ENCODE results near the gene ERMP1.

Gene ERMP1

GRCh38 chr9:5773324-5773999, 59.5 kb downstream of the ERMP1 start:
- DNase-seq = no peak

GRCh38 chr9:5767968-5768932, 64.7 kb downstream of the ERMP1 start:
- DNase-seq = no peak

GRCh38 chr9:5764130-5764868, 68.6 kb downstream of the ERMP1 start:
- DNase-seq = no peak

GRCh38 chr9:5762421-5762820, 70.5 kb downstream of the ERMP1 start:
- no peak for DNase-seq

GRCh38 chr9:5760338-5760737, 72.6 kb downstream of the ERMP1 start:
- DNase-seq = no peak

- no peak for DNase-seq
Observed at GRCh38 chr9:5756633-5757032, 76.3 kb downstream of the ERMP1 start.

GRCh38 chr9:5750569-5750968, 82.3 kb downstream of the ERMP1 start:
- DNase-seq = no peak

GRCh38 chr9:5749306-5749705, 83.6 kb downstream of the ERMP1 start:
- DNase-seq = no peak

- no peak for DNase-seq
Observed at GRCh38 chr9:5748438-5748837, 84.5 kb downstream of the ERMP1 start.

- DNase-seq = no peak
Observed at GRCh38 chr9:5743109-5743508, 89.8 kb downstream of the ERMP1 start.

GRCh38 chr9:5736563-5737346, 96.2 kb downstream of the ERMP1 start:
- DNase-seq = no peak

GRCh38 chr9:5735072-5735471, 97.8 kb downstream of the ERMP1 start:
- DNase-seq = no peak

All from NCI-H2227 treated with DMSO at 0.1 percent for 48 hours (cell line).